Peyer's patch (tissue), 4 donors: ENCODE measurements around the gene LTBP2.

Source experiments
- POLR2A ChIP-seq, 2 donors: fragments of 450-650 bp; IDR thresholded peaks; one replicate each; pipeline ENCODE4 v1.5.1; 2017; ENCODE audit warnings: antibody characterized with exemption in 2 of 2, mild to moderate bottlenecking in 2 of 2, moderate library complexity in 2 of 2
- TF ChIP-seq, protein P1 (sequence below), 6 experiments: fragments of 450-650 bp in 4 of 6; fragments of 200-600 bp in 2 of 6; sonication (generic) in 1 of 6; IDR thresholded peaks; one replicate each; pipeline ENCODE4 v1.5.1; 2017 to 2019; ENCODE audit warnings: antibody characterized with exemption in 6 of 6, mild to moderate bottlenecking in 3 of 6, moderate library complexity in 1 of 6

DNA sequence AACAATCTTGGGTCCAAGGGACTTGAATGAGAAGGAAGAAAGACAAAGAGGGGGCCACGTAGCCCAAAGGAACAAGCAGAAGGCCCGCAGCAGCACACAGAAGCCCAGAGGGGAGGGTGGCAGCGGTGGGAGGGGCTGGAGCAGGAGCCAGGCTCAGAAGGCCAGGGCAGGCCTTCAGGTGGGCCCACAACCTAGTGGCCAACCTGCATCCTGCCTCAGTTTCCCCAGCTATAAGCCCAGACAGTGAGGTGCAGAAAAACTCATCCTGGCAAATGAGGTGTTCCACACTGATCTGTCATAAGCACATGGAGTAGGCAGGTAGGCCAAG, 34.1 kb downstream of the LTBP2 start:
- TF ChIP-seq, protein P1, sequence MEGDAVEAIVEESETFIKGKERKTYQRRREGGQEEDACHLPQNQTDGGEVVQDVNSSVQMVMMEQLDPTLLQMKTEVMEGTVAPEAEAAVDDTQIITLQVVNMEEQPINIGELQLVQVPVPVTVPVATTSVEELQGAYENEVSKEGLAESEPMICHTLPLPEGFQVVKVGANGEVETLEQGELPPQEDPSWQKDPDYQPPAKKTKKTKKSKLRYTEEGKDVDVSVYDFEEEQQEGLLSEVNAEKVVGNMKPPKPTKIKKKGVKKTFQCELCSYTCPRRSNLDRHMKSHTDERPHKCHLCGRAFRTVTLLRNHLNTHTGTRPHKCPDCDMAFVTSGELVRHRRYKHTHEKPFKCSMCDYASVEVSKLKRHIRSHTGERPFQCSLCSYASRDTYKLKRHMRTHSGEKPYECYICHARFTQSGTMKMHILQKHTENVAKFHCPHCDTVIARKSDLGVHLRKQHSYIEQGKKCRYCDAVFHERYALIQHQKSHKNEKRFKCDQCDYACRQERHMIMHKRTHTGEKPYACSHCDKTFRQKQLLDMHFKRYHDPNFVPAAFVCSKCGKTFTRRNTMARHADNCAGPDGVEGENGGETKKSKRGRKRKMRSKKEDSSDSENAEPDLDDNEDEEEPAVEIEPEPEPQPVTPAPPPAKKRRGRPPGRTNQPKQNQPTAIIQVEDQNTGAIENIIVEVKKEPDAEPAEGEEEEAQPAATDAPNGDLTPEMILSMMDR (IDR thresholded peaks at IDR 0.05), result no peak
- TF ChIP-seq POLR2A (IDR thresholded peaks at IDR 0.05), result no peak
